Measurements from ENCODE around the gene UQCC5. TPM values are rescaled to one million over a fixed set of nuclear protein-coding genes. Genes with fewer than 3 reads are reported as not detected.

The UQCC5 gene
- total and polyA plus RNA-seq, 3 experiments from 2014 or later, result 15.3 to 20.7 (median 18.2) TPM

GRCh38 chr3:52528586-52529375 is 7.6 kb upstream of the UQCC5 start:
- DNase-seq, result no peak

GRCh38 chr3:52529376-52530333 is 6.8 kb upstream of the UQCC5 start:
- POLR2A ChIA-PET, result no interaction called here
- no peak for DNase-seq
- H3K4me3 Mint-ChIP-seq, result no peak overlapping the region
- Histone ChIP-seq H3K36me3 (ENCODE audit: insufficient read depth, low read length) (no peaks in the 10 kb centered on the region), H3K27me3 (ENCODE audit: insufficient read depth, low read length, poor library complexity, severe bottlenecking) (no peaks in the 10 kb centered on the region), H3K27ac (ENCODE audit: low read depth, low read length) (no peak overlapping the region), H3K4me1 (ENCODE audit: insufficient read depth, low read length) (no peaks in the 10 kb centered on the region), H3K4me3 (ENCODE audit: low read length) (no peak overlapping the region), H3K9me3 (ENCODE audit: low read length) (no peaks in the 10 kb centered on the region)
- H3K36me3 Mint-ChIP-seq, result no peaks in the 10 kb centered on the region
- CTCF ChIA-PET, result no interaction called here
- no peaks in the 10 kb centered on the region for H3K9me3 Mint-ChIP-seq
- H3K4me1 Mint-ChIP-seq, result peaks cover 6 to 15% (median 8%) of the 10 kb centered on the region in 3 donors
- H3K27ac Mint-ChIP-seq, result no peak overlapping the region
- H3K27me3 Mint-ChIP-seq, result peaks cover 0 to 5% of the 10 kb centered on the region in 2 donors

More at GRCh38 chr3:52528586-52529375, 7.6 kb upstream of the UQCC5 start:
- Histone ChIP-seq H3K4me3 (ENCODE audit: low read length) (no peak overlapping the region), H3K9me3 (ENCODE audit: low read length) (no peaks in the 10 kb centered on the region), H3K4me1 (ENCODE audit: insufficient read depth, low read length) (no peaks in the 10 kb centered on the region), H3K27ac (ENCODE audit: low read depth, low read length) (no peak overlapping the region), H3K36me3 (ENCODE audit: insufficient read depth, low read length) (no peaks in the 10 kb centered on the region), H3K27me3 (ENCODE audit: insufficient read depth, low read length, poor library complexity, severe bottlenecking) (no peaks in the 10 kb centered on the region)
- CTCF ChIA-PET, result no interaction called here
- H3K4me3 Mint-ChIP-seq, result no peak overlapping the region
- H3K4me1 Mint-ChIP-seq, result peaks cover 6 to 10% (median 8%) of the 10 kb centered on the region in 3 donors
- H3K27me3 Mint-ChIP-seq, result peaks cover 0 to 3% of the 10 kb centered on the region in 2 donors
- no peak overlapping the region for H3K27ac Mint-ChIP-seq
- no peaks in the 10 kb centered on the region for H3K9me3 Mint-ChIP-seq
- POLR2A ChIA-PET, result no interaction called here
- no peaks in the 10 kb centered on the region for H3K36me3 Mint-ChIP-seq

- peaks cover 11 to 29% (median 16%) of the 10 kb centered on the region in 3 donors for H3K4me1 Mint-ChIP-seq
- no peaks in the 10 kb centered on the region for H3K9me3 Mint-ChIP-seq
- DNase-seq, result no peak
- H3K27me3 Mint-ChIP-seq, result peaks cover 0 to 4% of the 10 kb centered on the region in 2 donors
- no peak overlapping the region for H3K4me3 ChIP-seq (ENCODE audit: low read length)
- no peaks in the 10 kb centered on the region for H3K9me3 ChIP-seq (ENCODE audit: low read length)
- ChIA-PET POLR2A (no interaction called here), CTCF (no interaction called here)
- H3K27me3 ChIP-seq (ENCODE audit: insufficient read depth, low read length, poor library complexity, severe bottlenecking), result no peaks in the 10 kb centered on the region
- no peaks in the 10 kb centered on the region for H3K36me3 Mint-ChIP-seq
- no peaks in the 10 kb centered on the region for H3K36me3 ChIP-seq (ENCODE audit: insufficient read depth, low read length)
- peak overlapping the region in 1 of 7 donors; percentile 32 for H3K4me3 Mint-ChIP-seq
- peak overlapping the region in 3 of 8 donors; percentile 22 to 96 (median 89) for H3K27ac Mint-ChIP-seq
- H3K4me1 ChIP-seq (ENCODE audit: insufficient read depth, low read length), result peaks cover 5% of the 10 kb centered on the region
- no peak overlapping the region for H3K27ac ChIP-seq (ENCODE audit: low read depth, low read length)
Measured at GRCh38 chr3:52530918-52531826, 5.2 kb upstream of the UQCC5 start.

GRCh38 chr3:52531860-52532516 is 4.4 kb upstream of the UQCC5 start:
- DNase-seq, result no peak
- no peaks in the 10 kb centered on the region for H3K27me3 ChIP-seq (ENCODE audit: insufficient read depth, low read length, poor library complexity, severe bottlenecking)
- H3K4me3 ChIP-seq (ENCODE audit: low read length), result no peak overlapping the region
- H3K9me3 ChIP-seq (ENCODE audit: low read length), result no peaks in the 10 kb centered on the region
- peak overlapping the region; percentile 35 to 89 (median 71) for H3K4me3 Mint-ChIP-seq
- ChIA-PET POLR2A (no interaction called here), CTCF (no interaction called here)
- peaks cover 6% of the 10 kb centered on the region for H3K4me1 ChIP-seq (ENCODE audit: insufficient read depth, low read length)
- H3K9me3 Mint-ChIP-seq, result no peaks in the 10 kb centered on the region
- peaks cover 0 to 4% of the 10 kb centered on the region in 2 donors for H3K27me3 Mint-ChIP-seq
- peaks cover 0 to 5% (median 0%) of the 10 kb centered on the region in 3 donors for H3K36me3 Mint-ChIP-seq
- no peak overlapping the region for H3K27ac ChIP-seq (ENCODE audit: low read depth, low read length)
- H3K36me3 ChIP-seq (ENCODE audit: insufficient read depth, low read length), result no peaks in the 10 kb centered on the region
- peak overlapping the region in 7 of 8 donors; percentile 57 to 96 (median 85) for H3K27ac Mint-ChIP-seq
- peaks cover 19 to 35% (median 22%) of the 10 kb centered on the region in 3 donors for H3K4me1 Mint-ChIP-seq

GRCh38 chr3:52532517-52532837 is 3.9 kb upstream of the UQCC5 start:
- Histone ChIP-seq H3K36me3 (ENCODE audit: insufficient read depth, low read length) (no peaks in the 10 kb centered on the region), H3K9me3 (ENCODE audit: low read length) (no peaks in the 10 kb centered on the region), H3K4me3 (ENCODE audit: low read length) (peak overlapping the region; percentile 20), H3K27me3 (ENCODE audit: insufficient read depth, low read length, poor library complexity, severe bottlenecking) (no peaks in the 10 kb centered on the region), H3K4me1 (ENCODE audit: insufficient read depth, low read length) (peaks cover 11% of the 10 kb centered on the region), H3K27ac (ENCODE audit: low read depth, low read length) (no peak overlapping the region)
- Mint-ChIP-seq H3K36me3 (peaks cover 0 to 5% (median 0%) of the 10 kb centered on the region in 3 donors), H3K4me1 (peaks cover 24 to 40% (median 27%) of the 10 kb centered on the region in 3 donors), H3K9me3 (no peaks in the 10 kb centered on the region), H3K27me3 (peaks cover 0 to 4% of the 10 kb centered on the region in 2 donors), H3K27ac (peak overlapping the region in 7 of 8 donors; percentile 57 to 96 (median 85)), H3K4me3 (peak overlapping the region; percentile 64 to 89 (median 71))
- ChIA-PET POLR2A (no interaction called here), CTCF (interaction anchor here (0.7 kb wide), 1 partner anchor 75 kb away, joined by 3 read pairs; no protein-coding TSS in a partner anchor)
- peak in 4 of 5 donors; percentile 44 to 68 (median 49) for DNase-seq

- Mint-ChIP-seq H3K27ac (peak overlapping the region in 6 of 8 donors; percentile 36 to 96 (median 80)), H3K4me1 (peaks cover 29 to 45% (median 32%) of the 10 kb centered on the region in 3 donors), H3K4me3 (peak overlapping the region; percentile 64 to 89 (median 71)), H3K36me3 (peaks cover 0 to 5% (median 0%) of the 10 kb centered on the region in 3 donors), H3K9me3 (no peaks in the 10 kb centered on the region), H3K27me3 (peaks cover 0 to 4% of the 10 kb centered on the region in 2 donors)
- ChIA-PET CTCF (interaction anchor here (0.7 kb wide), 1 partner anchor 76 kb away, joined by 3 read pairs; no protein-coding TSS in a partner anchor), POLR2A (no interaction called here)
- H3K27me3 ChIP-seq (ENCODE audit: insufficient read depth, low read length, poor library complexity, severe bottlenecking), result no peaks in the 10 kb centered on the region
- peak in 3 of 5 donors; percentile 20 to 27 (median 26) for DNase-seq
- H3K4me3 ChIP-seq (ENCODE audit: low read length), result peak overlapping the region; percentile 20
- no peak overlapping the region for H3K27ac ChIP-seq (ENCODE audit: low read depth, low read length)
- no peaks in the 10 kb centered on the region for H3K36me3 ChIP-seq (ENCODE audit: insufficient read depth, low read length)
- peaks cover 17% of the 10 kb centered on the region for H3K4me1 ChIP-seq (ENCODE audit: insufficient read depth, low read length)
- no peaks in the 10 kb centered on the region for H3K9me3 ChIP-seq (ENCODE audit: low read length)
Measured at GRCh38 chr3:52532838-52533622, 3.4 kb upstream of the UQCC5 start.
